GM12878 (cell line): ENCODE data around the gene STX1A. TPM values are rescaled to one million over a fixed set of nuclear protein-coding genes. Genes with fewer than 3 reads are reported as not detected.

ENCODE experiments used
- ATAC-seq: fragments of 200-7000 bp; cut with Tn5 transposase; 3 replicates; pipeline ENCODE4 v1.9.1; 2020; ENCODE audit warnings: mild to moderate bottlenecking, moderate library complexity
- BruUV-seq: library from RNA; stranded (reverse); fragments of 400-500 nt; replicated peaks from 2 replicates; lab custom pipeline; 2021; lab: Mats Ljungman, UMichigan
- CTCF ChIA-PET: fragments of 300-600 bp; sonication (Branson Sonifier 250); formaldehyde crosslinking; extraction: SDS; loops from one replicate; lab custom pipeline; 2021; ENCODE audit warnings: inconsistent platforms; lab: Yijun Ruan, JAX
- POLR2A ChIA-PET: fragments of 350-600 bp; formaldehyde crosslinking; extraction: SDS; loops from one replicate; lab custom pipeline; 2021; ENCODE audit warnings: inconsistent platforms; lab: Charles Lee
- RAD21 ChIA-PET: fragments of 300-600 bp; sonication (Branson Sonifier 250); formaldehyde crosslinking; loops from one replicate; lab custom pipeline; 2023; ENCODE audit warnings: antibody characterized with exemption; ENCODE audit not compliant: unreplicated experiment; lab: Charles Lee
- SMC1A ChIA-PET: fragments of 300-600 bp; sonication (Branson Sonifier 250); formaldehyde crosslinking; loops from one replicate; lab custom pipeline; 2023; ENCODE audit not compliant: unreplicated experiment, uncharacterized antibody; lab: Charles Lee
- DNase-seq: peaks from one replicate; pipeline ENCODE4 v3.0.0-alpha.2; 2011; ENCODE audit warnings: low read depth, low spot score
- FAIRE-seq: peaks from 3 replicates; lab custom pipeline; 2011; peaks lifted over from hg19 to GRCh38; lab: Jason Lieb, UNC
- H2AFZ ChIP-seq: 2 replicates; pipeline ENCODE4 v1.6.0; 2011; ENCODE audit warnings: low read depth, low read length, control low read depth; ENCODE audit not compliant: control insufficient read depth
- H3K27ac ChIP-seq: 2 replicates; pipeline ENCODE4 v1.5.1; 2011; ENCODE audit warnings: control low read depth; ENCODE audit not compliant: control insufficient read depth, insufficient read depth
- H3K27me3 ChIP-seq, 2 experiments: replicated peaks in 1 of 2; 2 replicates each; pipeline versions ENCODE4 v1.6.0 to v1.6.1; 2011; ENCODE audit warnings: low read length in 1 of 2; ENCODE audit not compliant: control insufficient read depth in 2 of 2, insufficient read depth in 2 of 2
- H3K36me3 ChIP-seq, 2 experiments: 2 replicates each; pipeline ENCODE4 v1.5.1; 2011; ENCODE audit warnings: low read length in 1 of 2; ENCODE audit not compliant: control insufficient read depth in 2 of 2, insufficient read depth in 2 of 2
- H3K4me1 ChIP-seq: 2 replicates; pipeline ENCODE4 v1.6.1; 2011; ENCODE audit warnings: mild to moderate bottlenecking, low read length, moderate library complexity, mixed read lengths; ENCODE audit not compliant: control insufficient read depth, insufficient read depth
- H3K4me2 ChIP-seq: 2 replicates; pipeline ENCODE4 v1.6.0; 2011; ENCODE audit warnings: control low read depth; ENCODE audit not compliant: control insufficient read depth, insufficient read depth
- H3K4me3 ChIP-seq: fragments of 200-600 bp; sonication (generic); 2 replicates; pipeline ENCODE4 v1.5.1; 2016
- H3K79me2 ChIP-seq: 2 replicates; pipeline ENCODE4 v1.6.0; 2011; ENCODE audit warnings: low read length; ENCODE audit not compliant: control insufficient read depth, insufficient read depth
- H3K9ac ChIP-seq: 2 replicates; pipeline ENCODE4 v1.8.0; 2011; ENCODE audit warnings: low read length, control low read depth, mixed read lengths; ENCODE audit not compliant: control insufficient read depth, insufficient read depth
- H3K9me3 ChIP-seq: replicated peaks from 3 replicates; pipeline ENCODE4 v1.5.1; 2011; ENCODE audit warnings: mild to moderate bottlenecking, low read length; ENCODE audit not compliant: control insufficient read depth, insufficient read depth
- H4K20me1 ChIP-seq: 2 replicates; pipeline ENCODE4 v1.6.0; 2011; ENCODE audit not compliant: control insufficient read depth, insufficient read depth
- CHD2 ChIP-seq: IDR thresholded peaks from 2 replicates; pipeline ENCODE4 v1.6.1; 2011; ENCODE audit warnings: low read depth, low read length, improper control_type of control experiment, borderline replicate concordance
- IKZF2 ChIP-seq, 2 experiments: fragments of 450-650 bp; IDR thresholded peaks; 2 replicates each; pipeline ENCODE4 v1.6.1; 2017; ENCODE audit warnings: mild to moderate bottlenecking in 2 of 2, moderate library complexity in 2 of 2
- KLF5 ChIP-seq: fragments of 450-650 bp; IDR thresholded peaks from 2 replicates; pipeline ENCODE4 v1.6.1; 2014; ENCODE audit warnings: mild to moderate bottlenecking; ENCODE audit not compliant: partially characterized antibody
- MXI1 ChIP-seq: fragments of 150-350 bp; IDR thresholded peaks from 2 replicates; pipeline ENCODE4 v1.6.1; 2011; ENCODE audit warnings: low read depth, mild to moderate bottlenecking, inconsistent platforms, low read length, improper control_type of control experiment
- MYC ChIP-seq: IDR thresholded peaks from 2 replicates; pipeline ENCODE4 v1.6.1; 2011; ENCODE audit warnings: mild to moderate bottlenecking, low read length, moderate library complexity, inconsistent platforms; ENCODE audit not compliant: insufficient read depth, insufficient replicate concordance, insufficient read length, severe bottlenecking
- NR2C1 ChIP-seq: fragments of 450-650 bp; IDR thresholded peaks from 2 replicates; pipeline ENCODE4 v1.6.1; 2017; ENCODE audit warnings: antibody characterized with exemption, mild to moderate bottlenecking, moderate library complexity
- NR2F1 ChIP-seq: fragments of 450-650 bp; conservative IDR thresholded peaks from 2 replicates; pipeline ENCODE4 v1.6.1; 2017; ENCODE audit warnings: mild to moderate bottlenecking
- PAX8 ChIP-seq: fragments of 450-650 bp; IDR thresholded peaks from 2 replicates; pipeline ENCODE4 v1.6.1; 2017; ENCODE audit warnings: mild to moderate bottlenecking, moderate library complexity
- PBX3 ChIP-seq: IDR thresholded peaks from 2 replicates; pipeline ENCODE4 v1.6.1; 2011; ENCODE audit warnings: mild to moderate bottlenecking, low read depth, low read length, moderate library complexity; ENCODE audit not compliant: insufficient replicate concordance
- POLR2A ChIP-seq: IDR thresholded peaks from 2 replicates; pipeline ENCODE4 v1.6.1; 2011; ENCODE audit warnings: low read depth, mild to moderate bottlenecking, low read length
- POLR2AphosphoS2 ChIP-seq: IDR thresholded peaks from 2 replicates; pipeline ENCODE4 v1.6.1; 2011; ENCODE audit warnings: low read depth, mild to moderate bottlenecking, low read length, improper control_type of control experiment, moderate library complexity
- RB1 ChIP-seq: fragments of 450-650 bp; formaldehyde crosslinking; IDR thresholded peaks from 2 replicates; pipeline ENCODE4 v1.6.1; 2017; ENCODE audit warnings: mild to moderate bottlenecking, borderline replicate concordance
- RFX5 ChIP-seq: IDR thresholded peaks from 2 replicates; pipeline ENCODE4 v1.6.1; 2011; ENCODE audit warnings: low read depth, low read length, improper control_type of control experiment
- RUNX3 ChIP-seq: IDR thresholded peaks from 2 replicates; pipeline ENCODE4 v1.6.1; 2012; ENCODE audit warnings: low read length, inconsistent platforms
- TAF1 ChIP-seq: IDR thresholded peaks from 2 replicates; pipeline ENCODE4 v1.6.1; 2011; ENCODE audit warnings: mild to moderate bottlenecking, low read depth, low read length, borderline replicate concordance
- TCF7 ChIP-seq: IDR thresholded peaks from 2 replicates; pipeline ENCODE4 v1.6.1; 2014; ENCODE audit warnings: antibody characterized with exemption, borderline replicate concordance
- WGBS: methylation state at CpG from one replicate; pipeline ENCODE4 v1.1.6; 2016; ENCODE audit warnings: low lambda C conversion rate; ENCODE audit not compliant: insufficient replicate concordance, insufficient coverage; ENCODE audit errors: missing lambda C conversion rate; 5-methylcytosine and 5-hydroxymethylcytosine counted together
- in situ Hi-C: fragments of 300-500 bp; cut with MboI; formaldehyde crosslinking; loops from 9 replicates; pipeline ENCODE4 v1.14.3; 2018; ENCODE audit warnings: mixed read lengths
- intact Hi-C: fragments of 100-400 bp; cut with micrococcal nuclease; formaldehyde crosslinking; loops from one replicate; pipeline ENCODE4 v1.14.2; 2022; ENCODE audit not compliant: unreplicated experiment
- polyA plus RNA-seq, 11 experiments: library from polyadenylated mRNA; depleted of rRNA in 4 of 11; unstranded in 6 of 11; stranded (reverse) in 5 of 11; fragments of >200 nt; fragmentation: Nextera tagmentation in 4 of 11; fragmentation: Illumina TruSeq in 1 of 11; extraction: Ambion mirVana in 4 of 11; extraction: Trizol in 1 of 11; gene quantifications; 1 replicate in 1 of 11; 2 replicates in 10 of 11; pipeline versions ENCODE4 v1.2.1 to v1.2.3, GENCODE V29; 2011 to 2016; ENCODE audit warnings: inconsistent platforms in 2 of 11, missing spikeins in 2 of 11, low read depth in 1 of 11
- total RNA-seq, 4 experiments: library from RNA; depleted of rRNA in 3 of 4; stranded (reverse); fragments of >200 nt in 3 of 4; fragmentation: Illumina TruSeq in 1 of 4; extraction: Trizol in 1 of 4; gene quantifications; 2 replicates each; pipeline versions ENCODE4 v1.2.1 to v1.2.3, GENCODE V29; 2013 to 2021
- TF ChIP-seq, protein P1 (sequence below): fragments of 450-650 bp; conservative IDR thresholded peaks from 2 replicates; pipeline ENCODE4 v1.6.1; 2017; ENCODE audit warnings: mild to moderate bottlenecking, moderate library complexity
- TF ChIP-seq, protein P2 (sequence below): fragments of 450-650 bp; IDR thresholded peaks from 2 replicates; pipeline ENCODE4 v1.6.1; 2017; ENCODE audit warnings: mild to moderate bottlenecking, moderate library complexity

STX1A gene
- total and polyA plus RNA-seq, 10 of the 15 experiments (the other 5 are each of a cell fraction or from before 2014, with no cell fraction given): 0.15 to 5.3 (median 2.5) TPM

DNA sequence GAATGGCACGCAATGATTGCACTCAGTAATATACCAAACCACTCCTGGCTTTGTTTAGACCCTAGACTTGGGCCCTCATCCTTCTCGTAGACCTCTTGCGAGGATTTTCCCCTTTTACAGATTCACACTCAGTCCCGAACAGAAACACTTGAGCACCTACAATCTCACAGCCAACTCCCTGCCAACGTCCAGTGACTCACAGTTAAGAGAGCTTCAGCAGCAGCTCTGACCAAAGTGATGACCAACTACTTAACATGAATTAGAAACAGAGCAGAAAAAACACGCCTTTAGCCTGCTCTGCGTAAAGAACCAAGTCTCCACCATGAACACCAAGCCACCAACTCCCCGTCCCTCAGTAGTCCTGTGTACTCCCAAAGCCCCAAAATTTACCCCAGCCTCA, 38.4 kb downstream of the STX1A start:
- no peak for TF ChIP-seq POLR2AphosphoS2
- TF ChIP-seq PAX8: no peak
- no peak for TF ChIP-seq POLR2A
- no peak for TF ChIP-seq NR2F1
- TF ChIP-seq RUNX3: no peak
- no peak for TF ChIP-seq MXI1
- no peak for TF ChIP-seq KLF5
- no peak for TF ChIP-seq NR2C1
- no peak for TF ChIP-seq IKZF2 (IDR thresholded peaks at IDR 0.05)
- TF ChIP-seq TAF1: no peak
- TF ChIP-seq MYC: no peak
- TF ChIP-seq, protein P1, sequence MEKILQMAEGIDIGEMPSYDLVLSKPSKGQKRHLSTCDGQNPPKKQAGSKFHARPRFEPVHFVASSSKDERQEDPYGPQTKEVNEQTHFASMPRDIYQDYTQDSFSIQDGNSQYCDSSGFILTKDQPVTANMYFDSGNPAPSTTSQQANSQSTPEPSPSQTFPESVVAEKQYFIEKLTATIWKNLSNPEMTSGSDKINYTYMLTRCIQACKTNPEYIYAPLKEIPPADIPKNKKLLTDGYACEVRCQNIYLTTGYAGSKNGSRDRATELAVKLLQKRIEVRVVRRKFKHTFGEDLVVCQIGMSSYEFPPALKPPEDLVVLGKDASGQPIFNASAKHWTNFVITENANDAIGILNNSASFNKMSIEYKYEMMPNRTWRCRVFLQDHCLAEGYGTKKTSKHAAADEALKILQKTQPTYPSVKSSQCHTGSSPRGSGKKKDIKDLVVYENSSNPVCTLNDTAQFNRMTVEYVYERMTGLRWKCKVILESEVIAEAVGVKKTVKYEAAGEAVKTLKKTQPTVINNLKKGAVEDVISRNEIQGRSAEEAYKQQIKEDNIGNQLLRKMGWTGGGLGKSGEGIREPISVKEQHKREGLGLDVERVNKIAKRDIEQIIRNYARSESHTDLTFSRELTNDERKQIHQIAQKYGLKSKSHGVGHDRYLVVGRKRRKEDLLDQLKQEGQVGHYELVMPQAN: no peak
- TF ChIP-seq PBX3: no peak
- TF ChIP-seq, protein P2, sequence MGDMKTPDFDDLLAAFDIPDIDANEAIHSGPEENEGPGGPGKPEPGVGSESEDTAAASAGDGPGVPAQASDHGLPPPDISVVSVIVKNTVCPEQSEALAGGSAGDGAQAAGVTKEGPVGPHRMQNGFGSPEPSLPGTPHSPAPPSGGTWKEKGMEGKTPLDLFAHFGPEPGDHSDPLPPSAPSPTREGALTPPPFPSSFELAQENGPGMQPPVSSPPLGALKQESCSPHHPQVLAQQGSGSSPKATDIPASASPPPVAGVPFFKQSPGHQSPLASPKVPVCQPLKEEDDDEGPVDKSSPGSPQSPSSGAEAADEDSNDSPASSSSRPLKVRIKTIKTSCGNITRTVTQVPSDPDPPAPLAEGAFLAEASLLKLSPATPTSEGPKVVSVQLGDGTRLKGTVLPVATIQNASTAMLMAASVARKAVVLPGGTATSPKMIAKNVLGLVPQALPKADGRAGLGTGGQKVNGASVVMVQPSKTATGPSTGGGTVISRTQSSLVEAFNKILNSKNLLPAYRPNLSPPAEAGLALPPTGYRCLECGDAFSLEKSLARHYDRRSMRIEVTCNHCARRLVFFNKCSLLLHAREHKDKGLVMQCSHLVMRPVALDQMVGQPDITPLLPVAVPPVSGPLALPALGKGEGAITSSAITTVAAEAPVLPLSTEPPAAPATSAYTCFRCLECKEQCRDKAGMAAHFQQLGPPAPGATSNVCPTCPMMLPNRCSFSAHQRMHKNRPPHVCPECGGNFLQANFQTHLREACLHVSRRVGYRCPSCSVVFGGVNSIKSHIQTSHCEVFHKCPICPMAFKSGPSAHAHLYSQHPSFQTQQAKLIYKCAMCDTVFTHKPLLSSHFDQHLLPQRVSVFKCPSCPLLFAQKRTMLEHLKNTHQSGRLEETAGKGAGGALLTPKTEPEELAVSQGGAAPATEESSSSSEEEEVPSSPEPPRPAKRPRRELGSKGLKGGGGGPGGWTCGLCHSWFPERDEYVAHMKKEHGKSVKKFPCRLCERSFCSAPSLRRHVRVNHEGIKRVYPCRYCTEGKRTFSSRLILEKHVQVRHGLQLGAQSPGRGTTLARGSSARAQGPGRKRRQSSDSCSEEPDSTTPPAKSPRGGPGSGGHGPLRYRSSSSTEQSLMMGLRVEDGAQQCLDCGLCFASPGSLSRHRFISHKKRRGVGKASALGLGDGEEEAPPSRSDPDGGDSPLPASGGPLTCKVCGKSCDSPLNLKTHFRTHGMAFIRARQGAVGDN: no peak
- no peak for TF ChIP-seq CHD2
- TF ChIP-seq RB1: no peak
- TF ChIP-seq TCF7: no peak
- TF ChIP-seq RFX5: no peak
- Histone ChIP-seq H3K27ac (no peak overlapping the region), H3K4me1 (peaks cover 12% of the 10 kb centered on the region), H3K27me3 (no peaks in the 10 kb centered on the region), H3K4me3 (peak overlapping the region; percentile 91; the same call in 1 of the 2 replicates), H2AFZ (no peak overlapping the region), H3K9me3 (no peaks in the 10 kb centered on the region; the same call in 2 of the 3 replicates), H4K20me1 (no peaks in the 10 kb centered on the region; the same call in 1 of the 2 replicates), H3K9ac (no peak overlapping the region; the same call in 1 of the 2 replicates), H3K79me2 (peaks cover 44% of the 10 kb centered on the region), H3K4me2 (peak overlapping the region; percentile 45), H3K36me3 (peaks cover 2 to 3% of the 10 kb centered on the region in 2 experiments; a peak in 2 of 4 replicates)
- ChIA-PET POLR2A (no interaction called here), CTCF (interaction anchor here (1.3 kb wide), 1 partner anchor 74 kb away, joined by 4 read pairs; no protein-coding TSS in a partner anchor), RAD21 (no interaction called here), SMC1A (no interaction called here)
- no TSS peak for BruUV-seq
- no peak for ATAC-seq
- 77% methylated on average over 8 of the region's 8 CpGs for WGBS
- FAIRE-seq: no peak
- in situ Hi-C loops: no loop called here
- intact Hi-C loops: loop anchor here (10.0 kb wide), 1 partner anchor 156 kb away; the partner anchor contains the start of gene BAZ1B
- no peak for DNase-seq
